B cell (primary cell): ENCODE results near the gene SPATA6L.

Experiments
- CTCF ChIP-seq: fragments of 200-600 bp; IDR thresholded peaks from one replicate; pipeline ENCODE4 v1.8.0; 2022; ENCODE audit warnings: antibody characterized with exemption, mild to moderate bottlenecking
- EZH2 ChIP-seq: IDR thresholded peaks from 2 replicates; pipeline ENCODE4 v1.6.1; 2012; ENCODE audit warnings: borderline replicate concordance, low read depth, mild to moderate bottlenecking, moderate library complexity, low read length; ENCODE audit not compliant: insufficient read depth, poor library complexity, severe bottlenecking

GRCh38 chr9:4620057-4620765 is 46.1 kb downstream of the SPATA6L start:
- TF ChIP-seq EZH2 (no peak), CTCF (no peak)
